Activated CD4-positive, alpha-beta T cell treated with anti-CD3 and anti-CD28 coated beads, Interleukin-2, amount 50 U/mL, for 48 hours (primary cell): ENCODE data around the gene DNAH14.

Experiments
- DNase-seq, 2 experiments: peaks; one replicate each; pipeline ENCODE4 v3.0.0-alpha.2; 2020

Gene DNAH14

DNA sequence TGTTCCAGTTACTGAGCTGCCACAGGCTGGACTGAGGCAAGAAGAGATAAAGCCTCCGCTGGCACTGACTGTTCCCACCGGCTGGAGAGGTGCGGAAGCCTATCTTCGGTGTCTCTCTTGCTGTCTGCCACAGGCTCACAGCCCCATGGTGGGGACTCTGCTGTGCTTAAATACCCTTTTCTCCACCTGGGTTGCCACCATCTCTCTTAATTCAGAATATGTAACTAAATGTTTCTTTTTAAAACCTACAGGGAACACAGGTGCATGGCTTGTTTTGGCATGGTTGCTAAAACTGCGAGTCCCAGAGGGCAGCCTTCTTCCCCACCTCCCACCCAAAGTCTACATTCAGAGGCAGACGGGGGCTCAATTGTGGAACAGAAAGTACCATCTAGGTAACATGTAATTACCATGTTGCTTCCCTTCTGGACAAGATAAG, 506.5 kb downstream of the DNAH14 start:
- no peak for DNase-seq

DNA sequence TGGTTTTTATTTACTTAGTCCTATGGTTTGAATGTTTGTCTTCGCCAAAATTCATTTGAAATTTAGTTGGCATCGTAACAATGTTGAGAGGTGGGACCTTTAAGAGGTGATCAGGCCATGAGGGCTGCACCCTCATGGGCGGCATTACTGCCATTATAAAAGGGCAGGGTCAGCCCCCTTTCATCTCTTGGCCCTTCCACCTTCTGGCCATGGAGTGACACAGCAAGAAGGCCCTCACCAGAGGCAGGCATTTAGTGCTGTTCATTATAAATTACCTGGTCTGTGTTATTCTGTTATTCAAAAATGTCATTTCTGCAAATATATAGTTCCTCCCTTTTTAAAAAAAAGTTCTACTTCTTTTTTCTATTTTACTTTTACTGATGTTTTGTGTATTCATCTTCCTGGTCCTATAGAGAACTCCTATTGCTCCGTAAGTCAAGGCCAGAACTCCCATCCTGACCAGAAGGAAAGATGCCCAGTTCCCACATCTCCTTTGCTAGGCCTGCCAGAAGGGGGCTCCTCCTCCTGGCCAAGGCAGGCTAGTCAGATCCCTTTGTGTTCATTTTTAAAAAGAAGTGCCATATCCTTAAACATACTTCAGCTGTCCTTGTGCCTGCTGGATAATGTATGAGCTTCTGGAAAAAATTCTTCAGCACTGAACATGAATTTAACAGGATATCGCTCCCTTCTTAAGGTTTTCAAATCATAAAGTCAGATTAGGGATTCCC, 508.4 kb downstream of the DNAH14 start:
- no peak for DNase-seq

DNA sequence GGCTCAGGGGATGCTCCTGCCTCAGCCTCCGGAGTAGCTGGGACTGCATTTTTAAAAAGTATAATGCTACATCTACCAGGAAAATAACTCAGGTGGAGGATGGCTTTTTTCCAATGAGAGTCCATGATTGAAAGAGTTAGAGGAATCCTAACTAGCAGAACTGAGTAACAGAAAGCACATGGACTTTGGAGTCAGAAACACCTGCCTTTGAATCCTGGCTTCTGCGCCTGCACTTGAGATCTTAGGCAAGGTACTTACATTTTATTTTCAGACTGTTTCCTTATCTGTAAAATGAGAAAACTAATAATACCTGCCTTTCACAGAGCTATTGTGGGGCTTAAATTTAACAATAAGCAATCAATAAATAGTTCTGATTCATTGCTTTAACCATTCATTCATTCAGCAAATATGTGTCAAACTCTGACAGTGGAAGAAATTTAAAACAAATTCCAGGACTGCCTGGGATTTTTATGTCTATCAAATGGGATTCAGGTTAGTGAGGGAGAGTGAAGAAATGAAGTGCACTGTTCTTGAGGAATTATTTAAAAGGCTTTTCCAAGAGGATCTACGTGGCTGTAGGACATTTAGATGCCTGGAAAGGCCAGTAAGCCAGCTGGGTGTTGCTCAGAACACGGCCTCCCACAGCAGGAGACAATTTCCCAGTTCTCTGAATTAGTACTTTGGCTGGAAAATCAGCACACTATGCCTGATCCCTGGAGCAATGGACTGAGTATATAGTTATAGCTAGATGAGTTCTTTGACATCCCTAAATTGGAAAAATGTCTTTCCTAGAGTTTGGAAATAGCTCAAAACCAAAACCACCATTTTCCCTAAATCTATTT, 511.1 kb downstream of the DNAH14 start:
- no peak for DNase-seq

DNA sequence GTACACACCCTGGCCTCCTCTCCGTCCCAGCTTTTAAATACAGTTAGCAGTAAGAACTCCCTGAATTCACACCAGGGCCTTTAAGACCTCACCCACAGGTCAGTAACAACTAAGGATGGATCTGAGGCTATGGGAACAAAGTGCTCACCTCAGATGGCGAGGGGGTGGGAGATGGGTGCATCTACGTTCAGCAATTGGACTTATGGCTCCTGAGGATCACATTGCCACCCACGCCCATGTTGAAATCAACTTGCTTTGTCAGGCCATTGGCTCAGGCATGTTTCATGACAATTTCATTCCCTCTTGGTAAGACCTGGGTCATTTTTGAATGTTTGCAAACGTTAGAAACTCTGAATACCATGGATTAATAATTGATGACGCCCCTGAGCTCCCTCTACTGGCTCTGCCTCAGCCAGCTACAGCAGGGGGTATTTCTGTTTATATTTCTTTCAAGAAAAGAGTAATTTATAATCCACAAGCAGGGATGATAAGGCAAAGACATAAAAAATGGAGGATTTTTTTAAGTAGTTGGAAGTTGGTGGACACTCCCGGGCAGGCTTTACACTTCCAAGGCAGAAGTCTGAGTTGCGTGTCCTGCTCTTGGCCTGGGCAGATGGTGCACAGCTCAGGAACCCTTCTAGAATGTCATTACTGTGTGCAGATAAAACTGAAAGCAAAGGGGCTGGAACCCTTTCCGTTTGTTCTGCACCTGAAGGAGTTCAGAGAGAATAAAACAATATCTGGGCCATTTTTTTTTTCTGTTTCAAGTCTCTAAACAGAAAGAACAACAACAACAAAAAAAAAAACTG, 512.0 kb downstream of the DNAH14 start:
- DNase-seq = no peak

DNA sequence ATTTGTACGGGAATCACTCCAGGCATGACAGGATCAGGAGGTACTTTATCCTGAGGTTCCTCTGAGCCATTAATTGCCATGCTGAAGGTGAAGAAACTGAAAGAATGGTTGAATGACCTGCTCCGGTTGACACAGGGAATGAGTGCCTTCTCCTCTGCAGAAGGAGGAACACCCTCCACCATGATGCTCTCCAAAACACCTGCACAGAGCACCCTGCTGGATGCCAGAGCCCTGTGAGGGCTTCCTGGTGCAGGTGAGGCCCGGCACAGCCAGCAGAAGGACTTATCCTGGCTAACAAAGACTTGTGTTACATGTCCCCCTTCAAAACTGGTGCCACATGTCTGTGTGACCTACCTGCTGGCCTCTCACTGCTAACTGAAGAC, 512.6 kb downstream of the DNAH14 start:
- no peak for DNase-seq

DNA sequence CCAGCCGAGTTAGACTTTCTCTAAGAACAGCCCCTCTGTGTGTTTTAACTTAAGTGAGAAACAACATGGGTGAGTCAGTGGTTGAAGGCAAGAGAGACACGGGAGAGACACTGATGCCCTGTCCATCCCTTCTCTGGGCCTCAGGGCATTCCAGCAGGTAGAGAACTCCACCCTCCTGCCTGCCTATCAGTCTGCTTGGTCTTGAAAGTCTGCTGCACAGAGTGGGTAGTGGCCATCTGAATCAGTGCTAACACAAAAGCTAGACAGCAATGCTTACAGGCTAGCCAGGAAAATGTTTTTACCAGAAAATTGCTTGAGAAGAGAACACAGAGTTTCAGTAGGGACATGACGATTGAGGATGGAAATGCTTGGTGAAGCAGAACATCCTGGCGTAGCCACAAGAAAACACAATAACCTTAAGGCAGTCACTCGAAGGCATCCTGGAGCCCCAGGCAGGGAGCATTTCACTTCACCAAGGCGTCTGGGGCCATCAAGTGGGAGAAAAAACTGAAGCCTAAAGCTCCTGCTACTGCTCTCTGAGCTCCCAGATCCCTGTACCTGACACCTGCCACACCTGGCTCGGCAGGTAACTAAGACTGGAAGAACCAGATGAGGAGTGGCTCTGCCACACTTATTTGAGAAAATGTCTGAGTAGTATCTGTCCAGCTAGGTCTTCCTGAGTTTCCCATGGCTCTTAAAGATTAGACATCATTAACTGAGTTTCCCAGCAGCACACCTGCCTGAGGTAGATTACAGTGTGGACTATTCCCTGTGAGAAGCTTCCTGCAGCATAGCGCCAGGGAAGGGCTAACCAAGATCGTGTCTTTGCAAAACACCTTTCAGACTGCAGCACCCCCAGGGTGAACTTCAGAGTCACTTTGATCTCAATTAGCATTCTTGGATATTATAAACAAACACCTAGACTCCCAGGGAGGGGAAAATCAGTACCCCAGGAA, 516.4 kb downstream of the DNAH14 start:
- DNase-seq = no peak

DNA sequence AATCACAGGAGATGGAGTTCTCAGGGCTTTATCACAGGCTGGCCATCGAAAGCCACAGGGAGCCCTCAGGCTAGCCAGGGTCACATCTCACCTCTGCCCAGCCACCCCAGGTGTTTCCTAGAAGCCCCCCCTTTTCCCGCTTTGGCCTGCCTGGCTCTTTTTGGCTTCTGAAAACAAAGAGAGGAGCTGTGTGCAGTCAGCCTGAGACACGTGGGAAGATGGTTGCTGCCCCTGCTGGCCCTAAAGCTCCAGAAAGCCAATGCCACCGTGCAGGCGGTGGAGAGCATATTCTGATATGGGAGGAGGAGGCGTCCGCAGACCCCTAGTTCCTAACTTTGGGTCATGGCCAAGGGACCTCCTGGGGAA, 517.1 kb downstream of the DNAH14 start:
- DNase-seq = no peak

DNA sequence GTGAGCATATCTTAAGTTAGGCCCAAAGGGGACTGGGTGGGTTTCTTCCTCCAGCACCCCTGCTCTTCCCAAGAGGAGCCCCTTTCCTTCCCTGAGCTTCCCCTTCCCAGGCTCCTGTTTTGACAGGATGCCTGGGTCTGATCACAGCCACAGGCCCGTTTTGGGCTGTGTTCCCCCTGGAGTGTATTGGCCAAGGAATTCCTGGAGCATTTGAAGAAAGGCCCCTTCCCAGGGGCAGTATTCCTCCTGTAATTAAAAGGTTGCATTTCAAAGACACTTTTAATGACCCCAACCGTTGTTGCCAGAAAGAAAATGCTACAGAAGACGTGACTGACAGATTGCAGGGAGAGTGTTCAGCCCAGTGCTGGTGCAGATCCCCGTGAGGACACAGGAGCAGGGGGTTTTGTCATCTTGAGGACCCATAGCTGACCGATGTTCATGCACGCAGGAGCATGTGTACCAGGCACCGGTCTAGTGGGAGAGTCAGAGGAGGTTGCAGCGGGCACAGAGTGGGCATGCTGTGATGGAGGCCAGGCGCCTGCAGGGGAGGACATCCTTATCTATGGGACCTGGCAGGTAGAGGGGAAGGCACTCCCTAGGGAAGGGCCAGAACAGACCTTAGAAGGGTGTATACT, 517.6 kb downstream of the DNAH14 start:
- no peak for DNase-seq

DNA sequence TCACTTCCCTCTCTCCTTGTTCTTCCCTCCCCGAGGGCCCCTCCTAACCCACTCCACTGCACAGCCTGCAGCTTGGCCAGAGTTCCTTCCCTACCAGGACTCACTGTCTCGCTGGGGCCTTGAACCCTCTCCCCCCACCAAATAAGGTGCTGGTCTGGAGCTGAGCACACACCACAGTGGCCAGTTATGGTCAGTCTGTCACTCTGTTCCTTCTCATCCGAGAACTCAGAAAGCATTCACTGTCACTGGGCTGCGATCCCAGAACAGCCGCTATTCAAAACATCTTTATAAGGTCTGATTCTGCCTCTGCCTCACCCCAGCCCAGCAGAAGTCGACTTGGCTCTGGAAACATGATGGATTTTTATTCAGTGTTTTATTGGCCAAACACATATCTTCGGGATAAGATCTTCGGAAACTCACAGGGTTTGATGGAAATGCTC, 518.2 kb downstream of the DNAH14 start:
- no peak for DNase-seq

DNA sequence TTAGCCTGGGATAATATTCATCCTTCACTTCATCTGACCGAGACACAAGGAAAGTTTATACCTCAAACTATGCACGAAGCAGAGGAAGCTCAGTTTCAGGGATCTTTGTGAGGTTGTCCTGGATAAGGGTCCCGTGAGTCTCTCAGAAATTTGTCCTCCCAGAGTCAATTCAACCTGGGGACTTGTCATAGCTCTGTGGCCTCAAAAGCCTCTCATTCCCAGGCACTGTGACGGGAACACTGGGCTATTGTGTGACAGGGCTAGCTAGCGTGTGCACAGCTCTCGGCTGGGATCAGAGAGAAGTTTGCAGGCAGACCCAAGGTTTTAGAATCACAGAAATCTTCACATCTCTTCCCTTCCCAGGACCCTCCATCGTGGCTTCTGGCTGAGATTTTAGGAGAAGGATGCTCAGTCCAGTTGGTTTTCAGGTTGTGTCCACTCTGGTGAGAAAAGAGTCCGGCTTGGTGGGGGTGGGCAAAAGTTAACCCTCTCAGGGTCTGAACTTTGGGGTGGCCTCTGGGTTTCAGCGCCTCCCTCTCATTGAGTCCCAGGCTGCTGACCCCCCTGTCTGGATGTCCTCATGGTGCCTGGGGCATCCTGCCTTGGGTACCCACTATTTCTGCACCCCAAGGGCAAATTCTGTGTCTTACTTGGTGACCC, 518.8 kb downstream of the DNAH14 start:
- DNase-seq = no peak
